ENCODE data around the gene SPPL3. TPM values are rescaled to one million over a fixed set of nuclear protein-coding genes. Genes with fewer than 3 reads are reported as not detected.

The SPPL3 gene
- total RNA-seq, 1 donor from 2014 or later = 20.4 TPM

GRCh38 chr12:120784804-120785203 is 119.4 kb downstream of the SPPL3 start:
- no peaks in the 10 kb centered on the region for H3K9me3 ChIP-seq
- no peaks in the 10 kb centered on the region for H3K4me1 ChIP-seq
- no peaks in the 10 kb centered on the region for H3K27me3 ChIP-seq
- H3K4me3 ChIP-seq = no peak overlapping the region
- H3K36me3 ChIP-seq = peaks cover 14 to 33% of the 10 kb centered on the region in 2 donors
- no peak overlapping the region for H3K27ac ChIP-seq
- DNase-seq (ENCODE audit: low spot score in 2 of 2) = no peak
- intact Hi-C loops (cut with DNase I) = no loop called here
- TF ChIP-seq CTCF (IDR thresholded peaks at IDR 0.05) = no peak

GRCh38 chr12:120783197-120783596 is 121.0 kb downstream of the SPPL3 start:
- H3K27me3 ChIP-seq = no peaks in the 10 kb centered on the region
- H3K36me3 ChIP-seq = peaks cover 14 to 40% of the 10 kb centered on the region in 2 donors
- no peaks in the 10 kb centered on the region for H3K9me3 ChIP-seq
- no peaks in the 10 kb centered on the region for H3K4me1 ChIP-seq
- H3K27ac ChIP-seq = no peak overlapping the region
- no peak for TF ChIP-seq CTCF (IDR thresholded peaks at IDR 0.05)
- DNase-seq (ENCODE audit: low spot score in 2 of 2) = no peak
- H3K4me3 ChIP-seq = no peak overlapping the region
- intact Hi-C loops (cut with DNase I) = no loop called here

- intact Hi-C loops (cut with DNase I) = no loop called here
- Histone ChIP-seq H3K36me3 (peaks cover 13 to 17% of the 10 kb centered on the region in 2 donors), H3K27me3 (no peaks in the 10 kb centered on the region), H3K4me1 (no peaks in the 10 kb centered on the region), H3K9me3 (no peaks in the 10 kb centered on the region), H3K4me3 (no peak overlapping the region), H3K27ac (no peak overlapping the region)
- DNase-seq (ENCODE audit: low spot score in 2 of 2) = no peak
- TF ChIP-seq CTCF (IDR thresholded peaks at IDR 0.05) = peak in 1 of 3 experiments; percentile 5
Observed at GRCh38 chr12:120775862-120776552, 128.2 kb downstream of the SPPL3 start.

GRCh38 chr12:120774169-120774916 is 129.8 kb downstream of the SPPL3 start:
- H3K4me1 ChIP-seq = no peaks in the 10 kb centered on the region
- H3K27me3 ChIP-seq = no peaks in the 10 kb centered on the region
- no peak overlapping the region for H3K4me3 ChIP-seq
- no peak overlapping the region for H3K27ac ChIP-seq
- H3K36me3 ChIP-seq = peaks cover 5 to 8% of the 10 kb centered on the region in 2 donors
- no peak for TF ChIP-seq CTCF (IDR thresholded peaks at IDR 0.05)
- intact Hi-C loops (cut with DNase I) = no loop called here
- no peaks in the 10 kb centered on the region for H3K9me3 ChIP-seq
- no peak for DNase-seq (ENCODE audit: low spot score in 2 of 2)

- intact Hi-C loops (cut with DNase I) = no loop called here
- DNase-seq (ENCODE audit: low spot score in 2 of 2) = no peak
- Histone ChIP-seq H3K9me3 (no peaks in the 10 kb centered on the region), H3K27me3 (no peaks in the 10 kb centered on the region), H3K36me3 (peaks cover 32 to 37% of the 10 kb centered on the region in 2 donors), H3K4me3 (no peak overlapping the region), H3K27ac (no peak overlapping the region), H3K4me1 (no peaks in the 10 kb centered on the region)
- no peak for TF ChIP-seq CTCF (IDR thresholded peaks at IDR 0.05)
Observed at GRCh38 chr12:120771097-120771496, 133.1 kb downstream of the SPPL3 start.

Measured in ascending aorta (tissue), 2 donors.